Panc1 (cell line): Measurements from ENCODE around the gene LPIN1. TPM values are rescaled to one million over a fixed set of nuclear protein-coding genes. Genes with fewer than 3 reads are reported as not detected.

Source experiments
- ATAC-seq: fragments of 200-7000 bp; cut with Tn5 transposase; 2 replicates; pipeline ENCODE4 v1.9.1; 2020; ENCODE audit warnings: mild to moderate bottlenecking, moderate library complexity
- BruUV-seq: library from RNA; stranded (reverse); fragments of 400-500 nt; replicated peaks from 2 replicates; lab custom pipeline; 2021; lab: Mats Ljungman, UMichigan
- CTCF ChIA-PET: fragments of 300-600 bp; sonication (Branson Sonifier 250); formaldehyde crosslinking; loops from one replicate; lab custom pipeline; 2022; ENCODE audit warnings: antibody characterized with exemption; lab: Charles Lee
- POLR2A ChIA-PET: fragments of 300-600 bp; sonication (Branson Sonifier 250); formaldehyde crosslinking; loops from one replicate; lab custom pipeline; 2022; ENCODE audit warnings: antibody characterized with exemption; lab: Charles Lee
- DNase-seq: peaks from one replicate; pipeline ENCODE4 v3.0.0-alpha.2; 2010; ENCODE audit warnings: low read depth, low spot score
- H3K27ac ChIP-seq: 2 replicates; pipeline ENCODE4 v1.5.1; 2011; ENCODE audit warnings: mild to moderate bottlenecking, low read length, inconsistent platforms
- H3K27me3 ChIP-seq: fragments of 200-500 bp; sonication (Bioruptor generic); 2 replicates; pipeline ENCODE4 v1.6.0; 2014; ENCODE audit warnings: low read length, inconsistent platforms; ENCODE audit not compliant: control insufficient read depth, insufficient read depth
- H3K36me3 ChIP-seq: fragments of 200-500 bp; sonication (Bioruptor generic); 2 replicates; pipeline ENCODE4 v1.5.1; 2014; ENCODE audit warnings: inconsistent platforms, mild to moderate bottlenecking, low read length, moderate library complexity; ENCODE audit not compliant: control insufficient read depth, insufficient read depth
- H3K4me1 ChIP-seq: 2 replicates; pipeline ENCODE4 v1.5.1; 2011; ENCODE audit warnings: inconsistent platforms, mild to moderate bottlenecking, low read length, moderate library complexity; ENCODE audit not compliant: control insufficient read depth, insufficient read depth
- H3K4me3 ChIP-seq, 2 experiments: 2 replicates each; pipeline ENCODE4 v1.5.1; 2011 to 2012; ENCODE audit warnings: low read depth in 2 of 2, low read length in 2 of 2, mild to moderate bottlenecking in 2 of 2, inconsistent platforms in 1 of 2, moderate library complexity in 1 of 2
- H3K9me3 ChIP-seq: fragments of 200-500 bp; sonication (Bioruptor generic); 2 replicates; pipeline ENCODE4 v1.5.1; 2014; ENCODE audit warnings: low read depth, mild to moderate bottlenecking, inconsistent platforms, low read length, moderate library complexity; ENCODE audit not compliant: control insufficient read depth, insufficient read depth
- POLR2AphosphoS5 ChIP-seq: IDR thresholded peaks from 2 replicates; pipeline ENCODE4 v1.6.1; 2012; ENCODE audit warnings: mild to moderate bottlenecking, low read depth, low read length, moderate library complexity
- SIN3A ChIP-seq: IDR thresholded peaks from 2 replicates; pipeline ENCODE4 v1.6.1; 2012; ENCODE audit warnings: low read depth, mild to moderate bottlenecking, low read length, moderate library complexity, borderline replicate concordance; ENCODE audit not compliant: insufficient read depth
- TCF7L2 ChIP-seq: IDR thresholded peaks from 2 replicates; pipeline ENCODE4 v1.6.1; 2011; ENCODE audit warnings: mild to moderate bottlenecking, low read depth, low read length, inconsistent platforms
- in situ Hi-C: cut with HindIII; loops from 2 replicates; pipeline ENCODE4 v1.10.0; 2016; ENCODE audit warnings: low sequenced_read_pairs, low pct_unique_long_range_greater_than_20kb
- intact Hi-C: fragments of 100-400 bp; cut with micrococcal nuclease; formaldehyde crosslinking; loops from one replicate; pipeline ENCODE4 v1.10.0; 2022; ENCODE audit not compliant: unreplicated experiment
- total RNA-seq: library from RNA; stranded (reverse); gene quantifications from one replicate; pipeline ENCODE4 v1.2.1, GENCODE V29; 2021; ENCODE audit not compliant: unreplicated experiment
- TF ChIP-seq, protein P1 (sequence below): fragments of 450-650 bp; IDR thresholded peaks from 2 replicates; pipeline ENCODE4 v1.5.1; 2017; ENCODE audit warnings: mild to moderate bottlenecking
- TF ChIP-seq, protein P2 (sequence below), 2 experiments: IDR thresholded peaks; 2 replicates each; pipeline ENCODE4 v1.6.1; 2011 to 2012; ENCODE audit warnings: low read depth in 2 of 2, control low read depth in 1 of 2, low read length in 1 of 2, mild to moderate bottlenecking in 1 of 2, moderate library complexity in 1 of 2; ENCODE audit not compliant: insufficient read depth in 1 of 2

Gene LPIN1
- total RNA-seq, 1 experiment from 2014 or later = 51.8 TPM

GRCh38 chr2:11864724-11865123 is 118.3 kb downstream of the LPIN1 start:
- H3K4me3 ChIP-seq = no peak overlapping the region
- H3K4me1 ChIP-seq = peaks cover 2% of the 10 kb centered on the region; the same call in 1 of the 2 replicates
- BruUV-seq = no TSS peak
- POLR2A ChIA-PET = no interaction called here
- H3K27me3 ChIP-seq = no peaks in the 10 kb centered on the region
- ATAC-seq (no peak), DNase-seq (no peak)
- in situ Hi-C loops = no loop called here
- H3K9me3 ChIP-seq = no peaks in the 10 kb centered on the region
- TF ChIP-seq TCF7L2 (no peak), SIN3A (no peak), POLR2AphosphoS5 (no peak)
- TF ChIP-seq, protein P1, sequence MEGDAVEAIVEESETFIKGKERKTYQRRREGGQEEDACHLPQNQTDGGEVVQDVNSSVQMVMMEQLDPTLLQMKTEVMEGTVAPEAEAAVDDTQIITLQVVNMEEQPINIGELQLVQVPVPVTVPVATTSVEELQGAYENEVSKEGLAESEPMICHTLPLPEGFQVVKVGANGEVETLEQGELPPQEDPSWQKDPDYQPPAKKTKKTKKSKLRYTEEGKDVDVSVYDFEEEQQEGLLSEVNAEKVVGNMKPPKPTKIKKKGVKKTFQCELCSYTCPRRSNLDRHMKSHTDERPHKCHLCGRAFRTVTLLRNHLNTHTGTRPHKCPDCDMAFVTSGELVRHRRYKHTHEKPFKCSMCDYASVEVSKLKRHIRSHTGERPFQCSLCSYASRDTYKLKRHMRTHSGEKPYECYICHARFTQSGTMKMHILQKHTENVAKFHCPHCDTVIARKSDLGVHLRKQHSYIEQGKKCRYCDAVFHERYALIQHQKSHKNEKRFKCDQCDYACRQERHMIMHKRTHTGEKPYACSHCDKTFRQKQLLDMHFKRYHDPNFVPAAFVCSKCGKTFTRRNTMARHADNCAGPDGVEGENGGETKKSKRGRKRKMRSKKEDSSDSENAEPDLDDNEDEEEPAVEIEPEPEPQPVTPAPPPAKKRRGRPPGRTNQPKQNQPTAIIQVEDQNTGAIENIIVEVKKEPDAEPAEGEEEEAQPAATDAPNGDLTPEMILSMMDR = no peak
- TF ChIP-seq, protein P2, sequence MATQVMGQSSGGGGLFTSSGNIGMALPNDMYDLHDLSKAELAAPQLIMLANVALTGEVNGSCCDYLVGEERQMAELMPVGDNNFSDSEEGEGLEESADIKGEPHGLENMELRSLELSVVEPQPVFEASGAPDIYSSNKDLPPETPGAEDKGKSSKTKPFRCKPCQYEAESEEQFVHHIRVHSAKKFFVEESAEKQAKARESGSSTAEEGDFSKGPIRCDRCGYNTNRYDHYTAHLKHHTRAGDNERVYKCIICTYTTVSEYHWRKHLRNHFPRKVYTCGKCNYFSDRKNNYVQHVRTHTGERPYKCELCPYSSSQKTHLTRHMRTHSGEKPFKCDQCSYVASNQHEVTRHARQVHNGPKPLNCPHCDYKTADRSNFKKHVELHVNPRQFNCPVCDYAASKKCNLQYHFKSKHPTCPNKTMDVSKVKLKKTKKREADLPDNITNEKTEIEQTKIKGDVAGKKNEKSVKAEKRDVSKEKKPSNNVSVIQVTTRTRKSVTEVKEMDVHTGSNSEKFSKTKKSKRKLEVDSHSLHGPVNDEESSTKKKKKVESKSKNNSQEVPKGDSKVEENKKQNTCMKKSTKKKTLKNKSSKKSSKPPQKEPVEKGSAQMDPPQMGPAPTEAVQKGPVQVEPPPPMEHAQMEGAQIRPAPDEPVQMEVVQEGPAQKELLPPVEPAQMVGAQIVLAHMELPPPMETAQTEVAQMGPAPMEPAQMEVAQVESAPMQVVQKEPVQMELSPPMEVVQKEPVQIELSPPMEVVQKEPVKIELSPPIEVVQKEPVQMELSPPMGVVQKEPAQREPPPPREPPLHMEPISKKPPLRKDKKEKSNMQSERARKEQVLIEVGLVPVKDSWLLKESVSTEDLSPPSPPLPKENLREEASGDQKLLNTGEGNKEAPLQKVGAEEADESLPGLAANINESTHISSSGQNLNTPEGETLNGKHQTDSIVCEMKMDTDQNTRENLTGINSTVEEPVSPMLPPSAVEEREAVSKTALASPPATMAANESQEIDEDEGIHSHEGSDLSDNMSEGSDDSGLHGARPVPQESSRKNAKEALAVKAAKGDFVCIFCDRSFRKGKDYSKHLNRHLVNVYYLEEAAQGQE (IDR thresholded peaks at IDR 0.05; ENCODE audit: insufficient read depth in 1 of 2, low read depth in 2 of 2, low read length in 1 of 2) = no peak
- intact Hi-C loops = no loop called here
- H3K27ac ChIP-seq = peak overlapping the region; percentile 4; the same call in 1 of the 2 replicates
- CTCF ChIA-PET = no interaction called here
- no peaks in the 10 kb centered on the region for H3K36me3 ChIP-seq

DNA sequence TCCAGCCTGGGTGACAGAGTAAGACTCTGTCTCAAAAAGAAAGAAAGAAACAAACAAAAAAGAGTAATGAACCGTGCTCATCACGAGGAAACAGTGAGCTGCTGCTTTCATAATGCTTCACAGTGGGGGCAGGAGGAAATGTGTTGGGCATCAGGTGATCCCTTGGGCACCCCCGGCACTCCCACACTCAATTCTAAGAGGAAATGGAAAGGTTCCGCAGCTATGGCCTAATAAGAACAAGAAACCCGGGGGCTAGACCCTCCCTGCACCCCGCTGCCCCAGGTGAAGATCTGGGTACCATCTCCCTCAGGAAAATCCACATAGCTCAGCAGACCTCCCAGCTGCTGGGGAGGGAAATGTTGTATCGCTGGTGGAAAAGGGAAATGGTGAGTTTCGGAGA is 118.9 kb downstream of the LPIN1 start:
- TF ChIP-seq, protein P1 = no peak
- TF ChIP-seq TCF7L2 (no peak), POLR2AphosphoS5 (no peak), SIN3A (no peak)
- TF ChIP-seq, protein P2 (IDR thresholded peaks at IDR 0.05; ENCODE audit: insufficient read depth in 1 of 2, low read depth in 2 of 2, low read length in 1 of 2) = no peak
- no peaks in the 10 kb centered on the region for H3K27me3 ChIP-seq
- H3K27ac ChIP-seq = no peak overlapping the region
- ATAC-seq = no peak
- H3K4me1 ChIP-seq = peaks cover 2% of the 10 kb centered on the region; the same call in 1 of the 2 replicates
- no peaks in the 10 kb centered on the region for H3K9me3 ChIP-seq
- in situ Hi-C loops = no loop called here
- BruUV-seq = no TSS peak
- H3K36me3 ChIP-seq = no peaks in the 10 kb centered on the region
- H3K4me3 ChIP-seq = no peak overlapping the region
- ChIA-PET CTCF (no interaction called here), POLR2A (interaction anchor here (0.7 kb wide), 1 partner anchor 26 kb away, joined by 3 read pairs; no protein-coding TSS in a partner anchor)
- intact Hi-C loops = no loop called here
- DNase-seq = no peak
